22Rv1 (cell line): ENCODE measurements around the gene ABHD5.

Experiments used
- CTCF ChIP-seq: fragments of 450-650 bp; IDR thresholded peaks from 2 replicates; pipeline ENCODE4 v1.5.1; 2017; ENCODE audit warnings: mild to moderate bottlenecking
- ZFX ChIP-seq: fragments of 450-650 bp; IDR thresholded peaks from 2 replicates; pipeline ENCODE4 v1.6.1; 2017; ENCODE audit warnings: antibody characterized with exemption, borderline replicate concordance

- no peak for TF ChIP-seq CTCF
- no peak for TF ChIP-seq ZFX
These were observed 32.5 kb downstream of the ABHD5 start for GRCh38 chr3:43723121-43723734.
